ENCODE results near the gene ITPR2.

GRCh38 chr12:26513363-26514043, 319.5 kb downstream of the ITPR2 start:
- TF ChIP-seq HCFC1 (IDR thresholded peaks at IDR 0.05; ENCODE audit: low read depth, low read length): no peak
- no peak for TF ChIP-seq SUZ12 (IDR thresholded peaks at IDR 0.05; ENCODE audit: low read depth, low read length)
- no peak for TF ChIP-seq LCORL (IDR thresholded peaks at IDR 0.05)
- no peak for TF ChIP-seq LCORL (CRISPR knock-in tag; IDR thresholded peaks at IDR 0.05)
- no peak for TF ChIP-seq POLR2A (IDR thresholded peaks at IDR 0.05; ENCODE audit: insufficient read depth in 1 of 2, low read depth in 2 of 2, low read length in 2 of 2)
- TF ChIP-seq DMAP1 (CRISPR knock-in tag; IDR thresholded peaks at IDR 0.05): no peak
- TF ChIP-seq PAX8 (CRISPR knock-in tag; IDR thresholded peaks at IDR 0.05; ENCODE audit: borderline replicate concordance): no peak
- TF ChIP-seq ZKSCAN5 (CRISPR knock-in tag; IDR thresholded peaks at IDR 0.05): no peak
- no peak for TF ChIP-seq NCOA5 (CRISPR knock-in tag; IDR thresholded peaks at IDR 0.05)
- no peak for TF ChIP-seq GABPA (IDR thresholded peaks at IDR 0.05; ENCODE audit: low read depth, low read length)
- no peak for TF ChIP-seq GABPA (CRISPR knock-in tag; IDR thresholded peaks at IDR 0.05; ENCODE audit: low read depth)
- TF ChIP-seq SP1 (IDR thresholded peaks at IDR 0.05): no peak
- TF ChIP-seq SP1 (CRISPR knock-in tag; IDR thresholded peaks at IDR 0.05): no peak
- TF ChIP-seq HIVEP1 (CRISPR knock-in tag; IDR thresholded peaks at IDR 0.05): no peak
- TF ChIP-seq FIP1L1 (IDR thresholded peaks at IDR 0.05; ENCODE audit: borderline replicate concordance, insufficient read depth, low read depth, low read length): no peak
